ENCODE measurements around the gene HSF2. TPM values are rescaled to one million over a fixed set of nuclear protein-coding genes. Genes with fewer than 3 reads are reported as not detected.

Gene HSF2
- total RNA-seq, 4 donors from 2014 or later: 2.3 to 17.0 (median 10.5) TPM

GRCh38 chr6:122374307-122374706 lies 25.1 kb upstream of the HSF2 start:
- Histone ChIP-seq H3K27ac (no peak overlapping the region), H3K4me1 (no peaks in the 10 kb centered on the region), H3K27me3 (no peaks in the 10 kb centered on the region), H3K36me3 (no peaks in the 10 kb centered on the region), H3K4me3 (no peak overlapping the region), H3K9me3 (no peaks in the 10 kb centered on the region)
- no peak for DNase-seq
- intact Hi-C loops (cut with DNase I): no loop called here
- TF ChIP-seq POLR2A (IDR thresholded peaks at IDR 0.05) (no peak), CTCF (IDR thresholded peaks at IDR 0.05) (no peak)
- 75 to 83% methylated on average over 2 of the region's 2 CpGs for WGBS, 2 donors

DNA sequence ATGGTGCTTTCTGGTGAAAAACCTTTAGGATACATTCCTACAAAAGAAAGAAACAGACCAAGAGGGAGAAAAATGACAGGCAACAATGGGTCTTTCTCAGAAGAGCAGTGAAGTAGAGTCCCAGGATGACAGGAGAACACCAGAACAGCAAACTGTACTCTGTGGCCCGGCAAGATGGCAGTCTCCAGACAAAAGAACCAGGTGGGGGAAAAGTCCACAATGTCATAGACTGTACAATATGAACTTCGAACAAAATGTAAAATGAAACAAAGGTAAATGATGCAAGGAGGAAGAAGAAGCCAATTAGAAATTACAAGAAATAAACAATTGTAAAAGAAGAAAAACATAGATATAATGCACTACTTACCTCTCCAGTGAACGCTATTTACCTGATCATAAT lies 23.2 kb upstream of the HSF2 start:
- no peaks in the 10 kb centered on the region for H3K9me3 ChIP-seq
- H3K4me1 ChIP-seq: no peaks in the 10 kb centered on the region
- 57 to 64% methylated on average over 3 of the region's 3 CpGs for WGBS, 2 donors
- no peak for DNase-seq
- intact Hi-C loops (cut with DNase I): no loop called here
- H3K27me3 ChIP-seq: peaks cover 0 to 5% (median 0%) of the 10 kb centered on the region in 4 donors
- H3K4me3 ChIP-seq: no peak overlapping the region
- no peak overlapping the region for H3K27ac ChIP-seq
- no peaks in the 10 kb centered on the region for H3K36me3 ChIP-seq
- TF ChIP-seq CTCF (IDR thresholded peaks at IDR 0.05) (no peak), POLR2A (IDR thresholded peaks at IDR 0.05) (no peak)

- TF ChIP-seq POLR2A (IDR thresholded peaks at IDR 0.05) (no peak), CTCF (IDR thresholded peaks at IDR 0.05) (peak; percentile 62 to 78 (median 69))
- Histone ChIP-seq H3K4me1 (no peaks in the 10 kb centered on the region), H3K27ac (no peak overlapping the region), H3K36me3 (no peaks in the 10 kb centered on the region), H3K9me3 (no peaks in the 10 kb centered on the region), H3K27me3 (peaks cover 0 to 6% (median 0%) of the 10 kb centered on the region in 4 donors), H3K4me3 (no peak overlapping the region)
- intact Hi-C loops (cut with DNase I): no loop called here
- no peak for DNase-seq
- WGBS, 2 donors: 19 to 21% methylated on average over 8 of the region's 8 CpGs
Measured at GRCh38 chr6:122381494-122382265, 17.8 kb upstream of the HSF2 start.

GRCh38 chr6:122385857-122386612 lies 13.4 kb upstream of the HSF2 start:
- no peak for TF ChIP-seq CTCF (IDR thresholded peaks at IDR 0.05)
- intact Hi-C loops (cut with DNase I): no loop called here
- no peak overlapping the region for H3K27ac ChIP-seq
- H3K27me3 ChIP-seq: peaks cover 0 to 4% (median 0%) of the 10 kb centered on the region in 4 donors
- DNase-seq: no peak
- no peaks in the 10 kb centered on the region for H3K9me3 ChIP-seq
- H3K4me3 ChIP-seq: no peak overlapping the region
- no peaks in the 10 kb centered on the region for H3K4me1 ChIP-seq
- no peaks in the 10 kb centered on the region for H3K36me3 ChIP-seq
- WGBS, 2 donors: 61 to 80% methylated on average over 3 of the region's 3 CpGs

GRCh38 chr6:122388945-122389344 lies 10.5 kb upstream of the HSF2 start:
- no peaks in the 10 kb centered on the region for H3K9me3 ChIP-seq
- H3K4me1 ChIP-seq: no peaks in the 10 kb centered on the region
- TF ChIP-seq CTCF (IDR thresholded peaks at IDR 0.05): no peak
- no peak for TF ChIP-seq POLR2A (IDR thresholded peaks at IDR 0.05)
- H3K27ac ChIP-seq: no peak overlapping the region
- intact Hi-C loops (cut with DNase I): no loop called here
- DNase-seq: no peak
- 79 to 85% methylated on average over 2 of the region's 2 CpGs for WGBS, 2 donors
- no peak overlapping the region for H3K4me3 ChIP-seq
- no peaks in the 10 kb centered on the region for H3K27me3 ChIP-seq
- H3K36me3 ChIP-seq: no peaks in the 10 kb centered on the region

All from esophagus squamous epithelium (tissue), 5 donors.